Pancreas (tissue), 10 donors: ENCODE measurements around the gene SBF2. TPM values are rescaled to one million over a fixed set of nuclear protein-coding genes. Genes with fewer than 3 reads are reported as not detected.
A peak's percentile ranks its signal among the peaks of the same experiment; 100 is the strongest.

Experiments
- ATAC-seq, 4 donors: fragments of 200-7000 bp; cut with Tn5 transposase; one replicate each; pipeline versions ENCODE4 v1.8.0 to v1.9.1; 2020; ENCODE audit warnings: mild to moderate bottlenecking in 4 of 4, moderate library complexity in 4 of 4
- DNase-seq, 6 donors: peaks; one replicate each; pipeline ENCODE4 v3.0.0-alpha.2; 2020
- FAIRE-seq: peaks from 2 replicates; lab custom pipeline; 2012; peaks lifted over from hg19 to GRCh38; lab: Jason Lieb, UNC
- H3K27ac ChIP-seq, 4 donors: fragments of 200-600 bp; sonication (generic); 1 replicate in 3 of 4; 2 replicates in 1 of 4; pipeline versions ENCODE4 v1.5.0 to v1.8.0; 2020
- H3K27me3 ChIP-seq, 4 donors: fragments of 200-600 bp; one replicate each; pipeline ENCODE4 v1.8.0; 2021
- H3K36me3 ChIP-seq, 3 donors: fragments of 200-600 bp; sonication (generic) in 1 of 3; one replicate each; pipeline versions ENCODE4 v1.5.0 to v1.8.0; 2020 to 2021
- H3K4me1 ChIP-seq, 3 donors: fragments of 200-600 bp; one replicate each; pipeline ENCODE4 v1.8.0; 2021
- H3K4me3 ChIP-seq, 4 donors: fragments of 200-600 bp; sonication (generic) in 2 of 4; one replicate each; pipeline versions ENCODE4 v1.5.0 to v1.8.0; 2020 to 2021
- H3K9me3 ChIP-seq, 4 donors: fragments of 200-600 bp; one replicate each; pipeline ENCODE4 v1.8.0; 2021
- WGBS, 2 donors: extraction: QIAGEN DNeasy Blood & Tissue Kit; methylation state at CpG; one replicate each; pipeline ENCODE4 v1.1.7; 2013; 5-methylcytosine and 5-hydroxymethylcytosine counted together
- intact Hi-C, 3 donors: fragments of 100-400 bp; cut with DNase I; formaldehyde crosslinking; loops; one replicate each; pipeline versions ENCODE4 v1.11.1 to v1.14.2; 2022
- polyA plus RNA-seq, 2 donors: library from polyadenylated mRNA; stranded (reverse); fragments of 200-250 nt; gene quantifications; one replicate each; pipeline ENCODE4 v1.2.3, GENCODE V29; 2013
- total RNA-seq, 6 donors: library from RNA; stranded (reverse); fragmentation: NEBNext Ultra II Directional in 4 of 6; extraction: Animal tissue kit (Norgen Biotek cat#: 25700) in 4 of 6; gene quantifications; one replicate each; pipeline versions ENCODE4 v1.2.1 to v1.2.4, GENCODE V29; 2021 to 2023
- TF ChIP-seq, protein P1 (sequence below), 4 donors: fragments of 200-600 bp; sonication (generic) in 3 of 4; IDR thresholded peaks; one replicate each; pipeline versions ENCODE4 v1.5.0 to v1.8.0; 2021; ENCODE audit warnings: antibody characterized with exemption in 4 of 4
- donor health status: healthy with polysubstance abuse.
- donor health status: DM: no; HTN: no; CAD: no; lungs with moderate emphysema.
- donor health status: DM: no; HTN: no; CAD: no.
- donor health status: control.
- donor health status: control.
- donor health status: Bipolar disorder and iron deficiency.
- donor health status: DM: yes; HTN: yes; CAD: no.
- donor health status: DM: no; HTN: no; CAD: no.
- donor health status: DM: no; HTN: no; CAD: no.
- donor health status: DM: yes; HTN: yes; CAD: no.

Gene SBF2
- total and polyA plus RNA-seq, 8 donors = 4.6 to 21.8 (median 10.3) TPM

DNA sequence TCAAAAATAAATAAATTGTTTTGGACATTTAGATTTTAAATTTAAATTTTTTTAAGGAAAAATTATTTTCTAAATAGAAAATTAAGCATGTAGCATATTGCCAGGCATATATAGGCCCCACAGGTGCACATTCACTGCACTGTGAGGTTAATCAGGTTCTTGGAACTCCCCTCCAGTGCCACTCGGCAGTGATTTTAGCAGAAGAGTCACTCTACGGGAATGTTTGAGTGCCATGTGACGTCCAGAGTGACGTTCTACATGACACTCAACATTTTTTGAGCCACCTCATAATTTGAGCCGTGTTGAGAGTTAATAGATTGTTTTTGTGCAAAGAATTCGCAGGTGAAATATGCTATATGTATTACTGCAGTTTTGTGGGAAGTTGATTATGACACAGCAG lies 552.8 kb downstream of the SBF2 start:
- H3K4me1 ChIP-seq = peaks cover 0 to 5% (median 0%) of the 10 kb centered on the region in 3 donors
- ATAC-seq = no peak
- no peak overlapping the region for H3K27ac ChIP-seq
- TF ChIP-seq, protein P1, sequence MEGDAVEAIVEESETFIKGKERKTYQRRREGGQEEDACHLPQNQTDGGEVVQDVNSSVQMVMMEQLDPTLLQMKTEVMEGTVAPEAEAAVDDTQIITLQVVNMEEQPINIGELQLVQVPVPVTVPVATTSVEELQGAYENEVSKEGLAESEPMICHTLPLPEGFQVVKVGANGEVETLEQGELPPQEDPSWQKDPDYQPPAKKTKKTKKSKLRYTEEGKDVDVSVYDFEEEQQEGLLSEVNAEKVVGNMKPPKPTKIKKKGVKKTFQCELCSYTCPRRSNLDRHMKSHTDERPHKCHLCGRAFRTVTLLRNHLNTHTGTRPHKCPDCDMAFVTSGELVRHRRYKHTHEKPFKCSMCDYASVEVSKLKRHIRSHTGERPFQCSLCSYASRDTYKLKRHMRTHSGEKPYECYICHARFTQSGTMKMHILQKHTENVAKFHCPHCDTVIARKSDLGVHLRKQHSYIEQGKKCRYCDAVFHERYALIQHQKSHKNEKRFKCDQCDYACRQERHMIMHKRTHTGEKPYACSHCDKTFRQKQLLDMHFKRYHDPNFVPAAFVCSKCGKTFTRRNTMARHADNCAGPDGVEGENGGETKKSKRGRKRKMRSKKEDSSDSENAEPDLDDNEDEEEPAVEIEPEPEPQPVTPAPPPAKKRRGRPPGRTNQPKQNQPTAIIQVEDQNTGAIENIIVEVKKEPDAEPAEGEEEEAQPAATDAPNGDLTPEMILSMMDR (IDR thresholded peaks at IDR 0.05) = no peak
- H3K9me3 ChIP-seq = no peaks in the 10 kb centered on the region
- intact Hi-C loops = no loop called here
- FAIRE-seq = no peak
- H3K36me3 ChIP-seq = peaks cover 0 to 9% (median 0%) of the 10 kb centered on the region in 3 donors
- H3K27me3 ChIP-seq = no peaks in the 10 kb centered on the region
- DNase-seq = no peak
- no peak overlapping the region for H3K4me3 ChIP-seq
- WGBS, 2 donors = 86 to 87% methylated on average over 6 of the region's 6 CpGs

DNA sequence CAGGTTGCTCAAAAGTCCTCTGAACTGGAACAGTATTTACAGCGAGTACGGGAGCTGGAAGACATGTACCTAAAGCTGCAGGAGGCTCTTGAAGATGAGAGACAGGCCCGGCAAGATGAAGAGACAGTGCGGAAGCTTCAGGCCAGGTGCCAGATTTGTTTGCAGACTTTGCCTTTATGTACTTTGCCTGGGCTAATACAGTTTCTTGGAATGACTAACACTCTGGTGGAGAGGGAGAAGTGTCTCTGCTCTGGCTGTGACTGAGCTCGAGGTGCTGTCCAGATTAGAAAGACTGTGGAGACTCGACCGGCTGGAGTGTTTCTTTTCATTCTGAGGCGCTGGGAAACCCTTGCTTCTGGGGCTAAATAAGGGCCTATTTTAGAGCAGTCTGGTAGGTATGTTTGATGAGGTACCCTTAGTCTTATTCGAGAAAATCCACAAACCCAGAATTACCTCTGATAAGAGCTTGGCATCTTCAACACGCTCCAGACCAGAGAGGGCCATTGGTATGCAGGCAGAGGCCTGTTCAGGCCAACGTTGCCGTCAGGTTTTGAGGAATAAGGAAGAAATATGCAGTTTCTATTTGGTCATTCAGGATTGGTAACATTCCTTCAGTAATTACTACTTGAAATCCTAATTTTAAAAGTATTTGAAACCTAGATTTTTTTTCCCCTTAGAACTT lies 553.7 kb downstream of the SBF2 start:
- intact Hi-C loops = no loop called here
- H3K4me3 ChIP-seq = no peak overlapping the region
- H3K9me3 ChIP-seq = no peaks in the 10 kb centered on the region
- FAIRE-seq (no peak), ATAC-seq (peak in 1 of 4 donors; percentile 24), DNase-seq (no peak)
- H3K4me1 ChIP-seq = peaks cover 0 to 5% (median 0%) of the 10 kb centered on the region in 3 donors
- no peaks in the 10 kb centered on the region for H3K27me3 ChIP-seq
- WGBS, 2 donors = 70 to 77% methylated on average over 12 of the region's 12 CpGs
- peak overlapping the region in 2 of 4 donors; percentile 61 to 70 for H3K27ac ChIP-seq
- H3K36me3 ChIP-seq = peaks cover 0 to 9% (median 0%) of the 10 kb centered on the region in 3 donors
- TF ChIP-seq, protein P1 (IDR thresholded peaks at IDR 0.05) = no peak

DNA sequence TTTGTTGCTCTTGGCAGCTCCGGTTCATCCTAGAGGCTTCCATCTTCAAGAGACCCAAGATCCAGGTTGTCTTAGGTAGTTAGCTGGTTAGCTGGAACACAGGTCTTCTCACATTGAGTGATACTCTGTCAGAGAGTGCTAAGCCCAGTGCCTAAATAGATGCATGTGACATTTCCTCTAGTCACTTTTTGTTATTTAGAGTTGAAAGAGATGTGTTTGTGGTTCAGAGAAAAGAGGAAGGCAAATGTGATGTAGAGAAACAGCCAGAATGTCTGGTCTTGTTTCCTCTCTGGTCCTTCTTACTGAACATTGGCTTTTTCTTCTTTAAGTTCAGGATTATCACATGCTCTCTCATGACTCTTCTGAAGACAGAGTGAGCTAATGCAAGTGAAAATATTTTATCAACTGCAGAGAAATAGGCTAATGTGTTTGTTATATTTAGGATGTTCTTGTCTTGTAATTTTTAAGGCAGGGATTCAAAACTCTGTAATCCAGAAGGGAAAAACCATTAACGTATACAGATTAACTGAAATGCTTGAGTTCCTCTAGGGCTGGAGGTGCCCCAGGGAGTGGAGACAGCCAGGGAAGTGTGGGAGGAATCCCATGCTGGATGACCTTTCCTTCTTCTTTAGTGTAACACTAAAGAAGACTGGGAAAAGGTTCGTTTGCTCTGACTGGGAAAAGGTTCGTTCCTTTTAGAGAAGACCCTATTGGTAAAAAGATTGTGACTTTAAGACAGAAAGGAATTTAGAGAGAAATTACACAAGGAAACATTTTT lies 554.7 kb downstream of the SBF2 start:
- Histone ChIP-seq H3K4me3 (no peak overlapping the region), H3K36me3 (peaks cover 0 to 9% (median 0%) of the 10 kb centered on the region in 3 donors), H3K27ac (peak overlapping the region in 2 of 4 donors; percentile 61 to 70), H3K4me1 (peaks cover 0 to 5% (median 0%) of the 10 kb centered on the region in 3 donors), H3K9me3 (no peaks in the 10 kb centered on the region), H3K27me3 (no peaks in the 10 kb centered on the region)
- TF ChIP-seq, protein P1 (IDR thresholded peaks at IDR 0.05) = no peak
- FAIRE-seq (no peak), DNase-seq (no peak), ATAC-seq (peak in 2 of 4 donors; percentile 48 to 65)
- intact Hi-C loops = no loop called here
- 86% methylated on average over 4 of the region's 4 CpGs for WGBS, 2 donors

DNA sequence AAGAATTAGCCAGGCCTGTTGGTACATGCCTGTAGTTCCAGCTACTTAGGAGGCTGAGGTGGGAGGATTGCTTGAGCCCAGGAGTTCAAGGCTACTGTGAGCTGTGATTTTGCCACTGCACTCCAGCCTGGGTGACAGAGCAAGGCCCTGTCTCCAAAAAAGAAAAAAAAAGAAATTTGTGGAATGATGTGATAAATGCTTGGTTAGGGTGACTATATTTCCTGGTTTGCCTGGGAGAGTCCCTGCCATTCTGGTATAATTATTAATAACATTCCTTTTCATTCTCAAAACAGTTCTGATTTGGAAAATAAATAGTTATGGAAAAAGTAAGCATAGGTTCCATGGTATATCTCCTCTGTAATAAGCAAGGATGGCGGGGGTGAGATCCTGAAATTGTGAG lies 555.3 kb downstream of the SBF2 start:
- FAIRE-seq = no peak

More for the DNA sequence above, 555.3 kb downstream of the SBF2 start:
- WGBS, 2 donors = 75 to 97% methylated on average over 1 of the region's 1 CpG
- DNase-seq (no peak), ATAC-seq (peak in 3 of 4 donors; percentile 43 to 63 (median 59))
- TF ChIP-seq, protein P1 (IDR thresholded peaks at IDR 0.05) = no peak
- Histone ChIP-seq H3K27ac (peak overlapping the region in 2 of 4 donors; percentile 61 to 70), H3K27me3 (no peaks in the 10 kb centered on the region), H3K9me3 (no peaks in the 10 kb centered on the region), H3K4me1 (peaks cover 0 to 5% (median 0%) of the 10 kb centered on the region in 3 donors), H3K36me3 (peaks cover 0 to 9% (median 0%) of the 10 kb centered on the region in 3 donors), H3K4me3 (no peak overlapping the region)
- intact Hi-C loops = no loop called here
